A673 (cell line): ENCODE data around the gene TOMM22.

Experiments
- CTCF ChIP-seq: fragments of 300-800, 200-600 bp; sonication (generic); conservative IDR thresholded peaks from 2 replicates; pipeline ENCODE4 v1.5.1; 2017; ENCODE audit warnings: low read depth, mild to moderate bottlenecking, antibody characterized with exemption, low read length, moderate library complexity, mixed read lengths
- EZH2 ChIP-seq: fragments of 200-600 bp; sonication (generic); IDR thresholded peaks from 2 replicates; pipeline ENCODE4 v1.6.1; 2017; ENCODE audit warnings: borderline replicate concordance, low read depth, mild to moderate bottlenecking, mixed read lengths, antibody characterized with exemption, low read length; ENCODE audit not compliant: poor library complexity, severe bottlenecking

- TF ChIP-seq CTCF = no peak
- no peak for TF ChIP-seq EZH2
Measured at GRCh38 chr22:38652859-38653258, 28.9 kb upstream of the TOMM22 start.
